ENCODE results near the gene TSPAN18. TPM values are rescaled to one million over a fixed set of nuclear protein-coding genes. Genes with fewer than 3 reads are reported as not detected.

Gene TSPAN18
- total RNA-seq, 1 donor from 2014 or later: 31.7 TPM

DNA sequence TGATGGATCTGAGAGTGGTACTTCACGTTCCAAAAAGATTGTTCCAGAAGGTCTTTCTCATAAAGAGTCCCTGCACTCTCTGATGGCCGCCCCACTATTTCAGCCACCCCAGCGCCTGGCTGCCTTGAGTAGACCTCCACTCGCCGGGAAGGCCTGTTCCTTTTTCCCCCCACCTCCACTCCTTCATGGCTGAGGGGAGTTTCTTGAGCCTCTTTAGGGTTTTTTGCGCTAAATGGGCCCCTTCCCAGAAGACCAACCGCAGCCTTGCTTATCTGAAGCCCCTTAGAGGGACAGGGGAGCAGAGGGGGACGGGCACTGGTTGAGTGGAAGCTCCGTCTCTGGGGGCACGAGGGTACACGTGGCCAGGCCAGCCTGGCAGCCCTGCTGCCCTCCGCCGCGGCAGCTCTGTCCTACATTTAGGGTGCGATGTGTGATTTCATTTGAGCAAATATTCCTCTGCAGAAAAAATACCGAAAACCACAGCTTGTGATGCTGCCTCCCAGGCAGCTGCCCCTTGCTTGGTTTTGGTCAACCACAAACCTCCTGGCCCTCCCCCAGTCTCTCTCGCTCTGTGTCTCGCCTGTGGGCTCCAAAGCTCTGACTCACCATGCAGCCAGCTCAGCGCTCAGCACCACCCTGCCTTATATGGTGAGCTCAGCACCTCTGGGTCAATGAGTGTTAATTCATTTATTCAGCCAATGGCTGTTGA is 135.2 kb downstream of the TSPAN18 start:
- Mint-ChIP-seq H3K36me3 (ENCODE audit: low read depth, unreplicated experiment) (peaks cover 4% of the 10 kb centered on the region), H3K4me3 (ENCODE audit: unreplicated experiment) (no peak overlapping the region), H3K27me3 (ENCODE audit: low read depth, unreplicated experiment) (peaks cover 29% of the 10 kb centered on the region), H3K4me1 (ENCODE audit: low read depth, unreplicated experiment) (peaks cover 36% of the 10 kb centered on the region), H3K27ac (ENCODE audit: unreplicated experiment) (peak overlapping the region; percentile 64), H3K9me3 (ENCODE audit: unreplicated experiment) (no peaks in the 10 kb centered on the region)
- Histone ChIP-seq H3K27me3 (ENCODE audit: insufficient read depth, low read length) (peaks cover 55% of the 10 kb centered on the region), H2AFZ (ENCODE audit: low read depth, low read length) (peak overlapping the region; percentile 3), H3K4me3 (ENCODE audit: insufficient read depth, low read depth, low read length) (no peak overlapping the region), H3K4me2 (ENCODE audit: low read length) (peak overlapping the region; percentile 58), H3K9me3 (ENCODE audit: insufficient read depth, low read depth, low read length) (no peaks in the 10 kb centered on the region), H3K4me1 (ENCODE audit: insufficient read depth, low read length) (peaks cover 21% of the 10 kb centered on the region), H3K36me3 (ENCODE audit: insufficient read depth, low read length) (no peaks in the 10 kb centered on the region), H4K20me1 (ENCODE audit: insufficient read depth, low read length) (no peaks in the 10 kb centered on the region), H3K79me2 (ENCODE audit: insufficient read depth, low read length) (no peaks in the 10 kb centered on the region), H3K9ac (ENCODE audit: low read length) (peak overlapping the region; percentile 51), H3K27ac (ENCODE audit: low read depth, low read length) (peak overlapping the region; percentile 53)
- TF ChIP-seq, protein P1, sequence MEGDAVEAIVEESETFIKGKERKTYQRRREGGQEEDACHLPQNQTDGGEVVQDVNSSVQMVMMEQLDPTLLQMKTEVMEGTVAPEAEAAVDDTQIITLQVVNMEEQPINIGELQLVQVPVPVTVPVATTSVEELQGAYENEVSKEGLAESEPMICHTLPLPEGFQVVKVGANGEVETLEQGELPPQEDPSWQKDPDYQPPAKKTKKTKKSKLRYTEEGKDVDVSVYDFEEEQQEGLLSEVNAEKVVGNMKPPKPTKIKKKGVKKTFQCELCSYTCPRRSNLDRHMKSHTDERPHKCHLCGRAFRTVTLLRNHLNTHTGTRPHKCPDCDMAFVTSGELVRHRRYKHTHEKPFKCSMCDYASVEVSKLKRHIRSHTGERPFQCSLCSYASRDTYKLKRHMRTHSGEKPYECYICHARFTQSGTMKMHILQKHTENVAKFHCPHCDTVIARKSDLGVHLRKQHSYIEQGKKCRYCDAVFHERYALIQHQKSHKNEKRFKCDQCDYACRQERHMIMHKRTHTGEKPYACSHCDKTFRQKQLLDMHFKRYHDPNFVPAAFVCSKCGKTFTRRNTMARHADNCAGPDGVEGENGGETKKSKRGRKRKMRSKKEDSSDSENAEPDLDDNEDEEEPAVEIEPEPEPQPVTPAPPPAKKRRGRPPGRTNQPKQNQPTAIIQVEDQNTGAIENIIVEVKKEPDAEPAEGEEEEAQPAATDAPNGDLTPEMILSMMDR (IDR thresholded peaks at IDR 0.05; ENCODE audit: insufficient read depth, low read depth, low read length): no peak
- no peak for TF ChIP-seq EZH2 (IDR thresholded peaks at IDR 0.05; ENCODE audit: insufficient read depth, low read length)
- FAIRE-seq (peak; percentile 98), DNase-seq (ENCODE audit: low read depth) (peak; percentile 99)

DNA sequence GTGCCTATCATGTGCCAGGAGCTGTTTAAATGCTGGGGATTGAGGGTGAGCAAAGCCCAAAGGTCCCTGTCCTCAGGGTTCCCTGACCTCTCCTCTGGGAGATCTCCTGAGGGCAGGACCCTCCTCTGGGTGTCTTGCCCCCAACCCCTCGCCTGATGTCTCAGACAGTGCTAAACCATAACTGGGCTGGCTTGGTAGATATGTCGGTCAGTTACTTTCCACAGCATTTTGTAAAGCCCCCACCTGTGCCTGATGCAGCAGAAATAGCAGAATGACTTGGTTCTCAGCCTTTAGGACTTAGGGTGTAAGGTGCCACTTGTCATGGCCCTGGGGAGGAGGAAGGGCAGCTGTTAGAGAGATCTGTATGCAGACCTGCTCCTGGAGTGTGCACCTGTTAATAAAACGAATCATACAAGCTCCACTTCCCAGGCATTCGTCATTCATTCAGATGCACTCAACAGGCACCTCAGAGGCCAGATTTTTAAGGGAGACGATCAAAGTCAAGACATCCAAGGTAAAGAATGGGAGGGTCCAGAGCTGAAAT is 135.9 kb downstream of the TSPAN18 start:
- Histone ChIP-seq H3K79me2 (ENCODE audit: insufficient read depth, low read length) (no peaks in the 10 kb centered on the region), H3K4me2 (ENCODE audit: low read length) (peak overlapping the region; percentile 31), H3K27me3 (ENCODE audit: insufficient read depth, low read length) (peaks cover 49% of the 10 kb centered on the region), H4K20me1 (ENCODE audit: insufficient read depth, low read length) (no peaks in the 10 kb centered on the region), H3K4me1 (ENCODE audit: insufficient read depth, low read length) (peaks cover 21% of the 10 kb centered on the region), H3K4me3 (ENCODE audit: insufficient read depth, low read depth, low read length) (no peak overlapping the region), H3K9ac (ENCODE audit: low read length) (no peak overlapping the region), H2AFZ (ENCODE audit: low read depth, low read length) (no peak overlapping the region), H3K9me3 (ENCODE audit: insufficient read depth, low read depth, low read length) (no peaks in the 10 kb centered on the region), H3K36me3 (ENCODE audit: insufficient read depth, low read length) (no peaks in the 10 kb centered on the region), H3K27ac (ENCODE audit: low read depth, low read length) (peak overlapping the region; percentile 3)
- TF ChIP-seq, protein P1 (IDR thresholded peaks at IDR 0.05; ENCODE audit: insufficient read depth, low read depth, low read length): no peak
- no peak for TF ChIP-seq EZH2 (IDR thresholded peaks at IDR 0.05; ENCODE audit: insufficient read depth, low read length)
- DNase-seq (ENCODE audit: low read depth) (no peak), FAIRE-seq (peak; percentile 20)
- Mint-ChIP-seq H3K4me3 (ENCODE audit: unreplicated experiment) (peak overlapping the region; percentile 18), H3K36me3 (ENCODE audit: low read depth, unreplicated experiment) (peaks cover 4% of the 10 kb centered on the region), H3K27me3 (ENCODE audit: low read depth, unreplicated experiment) (peaks cover 29% of the 10 kb centered on the region), H3K27ac (ENCODE audit: unreplicated experiment) (peak overlapping the region; percentile 63), H3K4me1 (ENCODE audit: low read depth, unreplicated experiment) (peaks cover 36% of the 10 kb centered on the region), H3K9me3 (ENCODE audit: unreplicated experiment) (no peaks in the 10 kb centered on the region)

DNA sequence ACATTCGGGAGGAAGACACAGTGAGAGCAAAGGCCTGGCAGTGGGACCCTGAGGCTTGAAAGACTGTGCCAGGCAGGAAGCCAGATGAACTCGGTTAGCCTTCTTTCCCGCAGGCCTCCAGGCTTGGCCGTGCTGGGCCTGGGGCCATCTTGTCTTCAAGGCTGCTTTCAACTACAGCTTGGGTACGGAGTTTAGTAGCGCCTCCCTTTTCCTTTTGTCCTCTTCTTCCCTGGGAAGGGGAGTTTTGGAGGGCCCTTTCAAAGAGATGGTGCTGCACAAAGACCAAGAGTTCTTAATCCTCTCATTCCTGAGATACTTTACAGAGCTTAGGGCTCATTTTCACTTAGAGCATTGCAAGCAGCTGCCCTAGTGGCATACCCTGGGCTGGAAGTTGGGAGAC is 136.5 kb downstream of the TSPAN18 start:
- Histone ChIP-seq H3K9me3 (ENCODE audit: insufficient read depth, low read depth, low read length) (no peaks in the 10 kb centered on the region), H2AFZ (ENCODE audit: low read depth, low read length) (no peak overlapping the region), H4K20me1 (ENCODE audit: insufficient read depth, low read length) (no peaks in the 10 kb centered on the region), H3K27me3 (ENCODE audit: insufficient read depth, low read length) (peaks cover 49% of the 10 kb centered on the region), H3K4me2 (ENCODE audit: low read length) (no peak overlapping the region), H3K4me1 (ENCODE audit: insufficient read depth, low read length) (peaks cover 21% of the 10 kb centered on the region), H3K4me3 (ENCODE audit: insufficient read depth, low read depth, low read length) (no peak overlapping the region), H3K9ac (ENCODE audit: low read length) (no peak overlapping the region), H3K27ac (ENCODE audit: low read depth, low read length) (no peak overlapping the region), H3K79me2 (ENCODE audit: insufficient read depth, low read length) (no peaks in the 10 kb centered on the region), H3K36me3 (ENCODE audit: insufficient read depth, low read length) (no peaks in the 10 kb centered on the region)
- no peak for TF ChIP-seq EZH2 (IDR thresholded peaks at IDR 0.05; ENCODE audit: insufficient read depth, low read length)
- TF ChIP-seq, protein P1 (IDR thresholded peaks at IDR 0.05; ENCODE audit: insufficient read depth, low read depth, low read length): no peak
- H3K27me3 Mint-ChIP-seq (ENCODE audit: low read depth, unreplicated experiment): peaks cover 29% of the 10 kb centered on the region
- DNase-seq (ENCODE audit: low read depth) (peak; percentile 16), FAIRE-seq (no peak)
- H3K4me3 Mint-ChIP-seq (ENCODE audit: unreplicated experiment): no peak overlapping the region
- peaks cover 4% of the 10 kb centered on the region for H3K36me3 Mint-ChIP-seq (ENCODE audit: low read depth, unreplicated experiment)
- H3K9me3 Mint-ChIP-seq (ENCODE audit: unreplicated experiment): no peaks in the 10 kb centered on the region
- peaks cover 39% of the 10 kb centered on the region for H3K4me1 Mint-ChIP-seq (ENCODE audit: low read depth, unreplicated experiment)
- no peak overlapping the region for H3K27ac Mint-ChIP-seq (ENCODE audit: unreplicated experiment)
